ENCODE results near the gene NECAB2.

The NECAB2 gene

DNA sequence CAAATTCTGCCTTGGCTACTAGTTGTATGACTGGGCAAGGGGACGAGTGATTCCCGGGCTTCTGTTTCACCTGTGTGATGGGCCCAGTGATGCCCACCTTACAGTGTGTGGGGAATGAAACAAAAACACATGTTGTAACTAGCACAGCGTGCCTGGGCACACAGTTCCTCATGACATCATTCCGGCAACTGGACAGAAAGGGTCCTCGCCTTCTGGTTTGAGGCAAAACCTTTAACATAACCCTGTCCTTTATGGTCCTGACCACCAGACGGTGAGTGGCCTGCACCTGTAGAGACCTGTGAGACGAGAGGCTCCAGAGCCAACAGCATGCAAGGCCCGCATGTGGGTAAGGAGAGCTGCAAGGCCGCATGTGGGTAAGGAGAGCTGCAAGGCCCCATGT is 82.3 kb downstream of the NECAB2 start:
- TF ChIP-seq, protein P1, sequence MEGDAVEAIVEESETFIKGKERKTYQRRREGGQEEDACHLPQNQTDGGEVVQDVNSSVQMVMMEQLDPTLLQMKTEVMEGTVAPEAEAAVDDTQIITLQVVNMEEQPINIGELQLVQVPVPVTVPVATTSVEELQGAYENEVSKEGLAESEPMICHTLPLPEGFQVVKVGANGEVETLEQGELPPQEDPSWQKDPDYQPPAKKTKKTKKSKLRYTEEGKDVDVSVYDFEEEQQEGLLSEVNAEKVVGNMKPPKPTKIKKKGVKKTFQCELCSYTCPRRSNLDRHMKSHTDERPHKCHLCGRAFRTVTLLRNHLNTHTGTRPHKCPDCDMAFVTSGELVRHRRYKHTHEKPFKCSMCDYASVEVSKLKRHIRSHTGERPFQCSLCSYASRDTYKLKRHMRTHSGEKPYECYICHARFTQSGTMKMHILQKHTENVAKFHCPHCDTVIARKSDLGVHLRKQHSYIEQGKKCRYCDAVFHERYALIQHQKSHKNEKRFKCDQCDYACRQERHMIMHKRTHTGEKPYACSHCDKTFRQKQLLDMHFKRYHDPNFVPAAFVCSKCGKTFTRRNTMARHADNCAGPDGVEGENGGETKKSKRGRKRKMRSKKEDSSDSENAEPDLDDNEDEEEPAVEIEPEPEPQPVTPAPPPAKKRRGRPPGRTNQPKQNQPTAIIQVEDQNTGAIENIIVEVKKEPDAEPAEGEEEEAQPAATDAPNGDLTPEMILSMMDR (IDR thresholded peaks at IDR 0.05; ENCODE audit: borderline replicate concordance, extremely low read depth, low read length, poor library complexity, severe bottlenecking): no peak
- TF ChIP-seq EZH2 (IDR thresholded peaks at IDR 0.05; ENCODE audit: borderline replicate concordance, low read depth, low read length, severe bottlenecking): no peak
- ATAC-seq (ENCODE audit: insufficient read depth, low read depth): no peak
- Histone ChIP-seq H3K36me3 (ENCODE audit: insufficient read depth, low read length) (peaks cover 57% of the 10 kb centered on the region), H3K4me1 (ENCODE audit: insufficient read depth, low read length) (no peaks in the 10 kb centered on the region), H2AFZ (ENCODE audit: low read depth, low read length) (no peak overlapping the region), H3K27me3 (ENCODE audit: insufficient read depth, low read length, poor library complexity) (no peaks in the 10 kb centered on the region), H3K9me3 (ENCODE audit: insufficient read depth, low read length, severe bottlenecking) (no peaks in the 10 kb centered on the region), H3K4me2 (ENCODE audit: insufficient read depth, low read length) (no peak overlapping the region), H4K20me1 (ENCODE audit: insufficient read depth, low read length) (peaks cover 15% of the 10 kb centered on the region), H3K79me2 (ENCODE audit: insufficient read depth, low read length) (0 out of 2 replicates have a peak, but pooled peaks cover 2% of the 10 kb centered on the region), H3K4me3 (ENCODE audit: low read depth in 1 of 2, low read length in 2 of 2) (no peak overlapping the region), H3K9ac (ENCODE audit: low read depth, low read length) (no peak overlapping the region), H3K27ac (ENCODE audit: low read length) (no peak overlapping the region)
- DNase-seq: no peak

DNA sequence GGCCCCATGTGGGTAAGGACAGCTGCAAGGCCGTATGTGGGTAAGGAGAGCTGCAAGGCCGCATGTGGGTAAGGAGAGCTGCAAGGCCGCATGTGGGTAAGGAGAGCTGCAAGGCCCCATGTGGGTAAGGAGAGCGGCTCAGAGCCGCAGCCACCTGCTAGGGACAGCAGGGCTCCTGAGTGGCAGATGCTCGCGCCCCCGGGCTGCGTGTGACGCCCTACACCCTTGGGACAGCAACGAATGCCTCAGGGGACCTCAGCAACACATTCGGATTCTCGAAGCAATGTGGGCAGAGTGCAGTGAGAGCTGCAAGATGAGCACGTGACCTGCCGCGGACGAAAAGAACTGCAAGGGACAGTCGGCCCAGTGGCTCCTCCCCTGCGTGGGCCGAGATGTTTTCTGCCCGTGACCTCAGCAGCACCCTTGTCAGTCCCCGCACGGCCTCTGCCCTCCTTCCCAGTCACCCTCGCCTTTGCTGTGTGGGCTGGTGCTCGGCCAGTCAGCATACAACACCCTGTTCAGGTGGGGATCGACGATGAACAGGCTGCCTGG is 84.1 kb downstream of the NECAB2 start:
- DNase-seq (no peak), ATAC-seq (ENCODE audit: insufficient read depth, low read depth) (no peak)
- Histone ChIP-seq H3K27me3 (ENCODE audit: insufficient read depth, low read length, poor library complexity) (no peaks in the 10 kb centered on the region), H3K9me3 (ENCODE audit: insufficient read depth, low read length, severe bottlenecking) (no peaks in the 10 kb centered on the region), H2AFZ (ENCODE audit: low read depth, low read length) (no peak overlapping the region), H3K9ac (ENCODE audit: low read depth, low read length) (no peak overlapping the region), H3K4me3 (ENCODE audit: low read depth in 1 of 2, low read length in 2 of 2) (no peak overlapping the region), H3K4me1 (ENCODE audit: insufficient read depth, low read length) (no peaks in the 10 kb centered on the region), H4K20me1 (ENCODE audit: insufficient read depth, low read length) (peaks cover 14% of the 10 kb centered on the region), H3K4me2 (ENCODE audit: insufficient read depth, low read length) (no peak overlapping the region), H3K36me3 (ENCODE audit: insufficient read depth, low read length) (peaks cover 75% of the 10 kb centered on the region), H3K27ac (ENCODE audit: low read length) (no peak overlapping the region), H3K79me2 (ENCODE audit: insufficient read depth, low read length) (0 out of 2 replicates have a peak, but pooled peaks cover 2% of the 10 kb centered on the region)
- TF ChIP-seq, protein P1 (IDR thresholded peaks at IDR 0.05; ENCODE audit: borderline replicate concordance, extremely low read depth, low read length, poor library complexity, severe bottlenecking): no peak
- TF ChIP-seq EZH2 (IDR thresholded peaks at IDR 0.05; ENCODE audit: borderline replicate concordance, low read depth, low read length, severe bottlenecking): no peak
